ENCODE measurements around the gene DPY30. TPM values are rescaled to one million over a fixed set of nuclear protein-coding genes. Genes with fewer than 3 reads are reported as not detected.
A peak's percentile ranks its signal among the peaks of the same experiment; 100 is the strongest.
"Not testable (repeated sequence)": the region's sequence is repeated elsewhere in the genome, so short reads cannot be mapped to it uniquely, and the experiment has no call there.

The DPY30 gene
- total RNA-seq, result 45.4 TPM

DNA sequence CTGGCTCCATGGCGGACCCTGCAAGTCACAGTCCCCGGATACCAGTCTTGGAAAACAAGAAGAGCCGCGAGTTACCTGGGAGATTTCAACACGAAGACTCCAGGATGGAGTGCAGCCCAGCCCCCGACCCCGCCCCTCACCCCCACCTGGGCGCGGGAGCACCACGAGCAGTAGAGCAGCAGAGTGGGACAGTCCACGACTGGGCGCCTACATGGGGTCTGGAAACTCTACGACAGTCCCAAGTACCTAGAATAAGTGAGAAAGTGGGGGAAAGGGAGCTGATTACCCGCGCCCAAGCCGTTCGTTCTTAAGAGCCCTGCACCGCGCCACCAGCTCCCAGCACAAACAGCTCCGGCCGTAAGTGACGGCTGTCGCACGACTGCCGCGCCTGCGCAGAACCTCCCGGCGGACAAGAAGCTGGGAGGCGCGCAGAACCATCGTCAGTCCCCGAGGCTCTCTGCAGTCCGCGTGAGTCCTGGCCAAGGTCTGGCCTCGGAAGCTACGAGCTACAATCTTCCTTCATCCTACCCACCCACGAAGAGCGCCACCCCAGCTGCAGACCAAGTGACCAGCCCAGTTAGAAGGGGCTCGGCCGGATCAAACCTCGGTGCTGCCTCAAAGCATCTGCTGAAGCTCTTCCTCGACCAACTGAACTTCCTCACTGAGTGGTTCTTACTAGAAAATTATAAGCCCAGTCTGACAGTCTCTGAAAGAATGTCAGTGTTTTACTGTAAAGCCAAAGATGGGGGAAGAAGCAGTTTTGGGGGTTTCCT, at the start of gene DPY30:
DPY30 (minus strand) TSS at position 359 of the 773 bp plus-strand sequence; CDS start at position 10, 349 bp downstream.
- intact Hi-C loops (cut with DNase I), result no loop called here
- DNase-seq (ENCODE audit: low spot score) (peak; percentile 94), ATAC-seq (peak; percentile 99)

DNA sequence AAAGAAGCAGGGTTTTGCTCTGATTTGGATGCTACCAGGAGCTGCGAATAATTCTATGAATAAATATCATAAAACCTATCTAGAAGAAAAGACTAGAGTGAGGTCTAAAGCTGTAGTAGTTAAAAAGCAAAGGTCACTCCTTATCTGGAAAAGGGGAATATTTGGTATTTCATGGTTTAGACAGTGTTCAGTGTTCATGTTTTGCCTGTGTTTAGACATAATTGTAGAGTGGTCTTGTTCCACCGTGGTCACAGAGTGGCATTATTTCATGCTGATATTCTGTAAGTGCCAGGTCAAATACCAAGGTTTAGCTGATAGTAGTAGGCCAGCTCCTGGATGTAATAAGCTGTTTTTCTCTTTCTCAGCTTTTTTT, 34.5 kb upstream of the DPY30 start:
- ATAC-seq (no peak), DNase-seq (ENCODE audit: low spot score) (no peak)
- intact Hi-C loops (cut with DNase I), result no loop called here

DNA sequence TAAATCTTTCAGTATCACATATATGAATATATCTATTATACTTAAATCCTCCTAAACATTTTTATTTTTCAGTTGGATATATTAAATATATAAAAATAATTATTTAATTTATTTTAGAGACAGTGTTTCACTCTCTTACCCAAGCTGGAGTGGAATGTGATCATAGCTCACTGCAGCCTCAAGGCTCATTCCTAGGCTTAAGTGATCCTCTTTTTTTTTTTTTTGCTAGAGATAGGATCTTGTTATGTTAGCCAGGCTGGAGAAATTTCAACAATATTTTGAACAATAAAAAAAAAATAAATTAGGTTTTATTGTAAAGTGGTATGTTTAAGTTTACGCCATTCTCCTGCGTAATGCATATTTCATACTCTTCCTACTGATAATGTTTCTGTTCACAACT, 27.9 kb upstream of the DPY30 start:
- DNase-seq (ENCODE audit: low spot score) (no peak), ATAC-seq (no peak)
- intact Hi-C loops (cut with DNase I), result no loop called here

DNA sequence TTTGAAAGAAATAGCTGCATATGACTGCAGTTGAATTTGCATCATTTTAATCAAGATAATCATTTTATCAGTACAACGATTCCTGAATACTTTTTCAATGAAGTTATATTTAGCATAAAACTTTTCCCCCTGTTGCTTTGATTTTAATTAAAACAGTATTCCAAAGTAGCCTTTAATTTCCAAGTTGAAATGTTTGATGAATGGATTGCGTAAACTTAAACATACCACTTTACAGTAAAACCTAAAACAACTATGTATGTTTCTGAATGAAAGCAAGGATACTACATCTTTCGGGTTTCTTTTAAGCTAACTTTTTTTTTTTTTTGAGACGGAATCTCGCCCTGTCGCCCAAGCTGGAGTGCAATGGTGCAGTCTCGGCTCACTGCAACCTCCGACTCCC, 25.1 kb upstream of the DPY30 start:
- ATAC-seq, result no peak
- no peak for DNase-seq (ENCODE audit: low spot score)
- intact Hi-C loops (cut with DNase I), result no loop called here

DNA sequence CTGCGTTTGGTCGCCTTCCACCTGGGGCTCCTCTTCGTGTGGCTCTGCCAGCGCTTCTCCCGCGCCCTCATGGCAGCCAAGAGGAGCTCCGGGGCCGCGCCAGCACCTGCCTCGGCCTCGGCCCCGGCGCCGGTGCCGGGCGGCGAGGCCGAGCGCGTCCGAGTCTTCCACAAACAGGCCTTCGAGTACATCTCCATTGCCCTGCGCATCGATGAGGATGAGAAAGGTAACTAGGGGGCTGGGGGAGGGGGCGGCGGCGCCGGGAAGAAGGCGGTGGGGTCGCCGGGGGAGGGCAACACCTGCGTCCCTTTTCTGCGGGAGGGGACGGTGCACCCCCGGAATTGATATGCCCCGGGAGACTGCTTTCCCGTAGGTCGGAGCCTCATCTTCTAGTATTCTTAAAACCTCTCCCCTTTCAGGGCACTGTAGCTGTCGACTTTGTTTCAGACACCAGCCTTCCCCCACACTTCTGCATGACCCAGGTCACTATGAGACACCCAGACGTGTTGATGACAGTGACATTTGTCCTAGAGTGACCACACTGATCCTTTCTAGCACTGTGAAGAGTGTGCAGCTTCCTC, 24.5 kb upstream of the DPY30 start:
- DNase-seq (ENCODE audit: low spot score) (peak; percentile 66), ATAC-seq (no peak)
- intact Hi-C loops (cut with DNase I), result no loop called here

DNA sequence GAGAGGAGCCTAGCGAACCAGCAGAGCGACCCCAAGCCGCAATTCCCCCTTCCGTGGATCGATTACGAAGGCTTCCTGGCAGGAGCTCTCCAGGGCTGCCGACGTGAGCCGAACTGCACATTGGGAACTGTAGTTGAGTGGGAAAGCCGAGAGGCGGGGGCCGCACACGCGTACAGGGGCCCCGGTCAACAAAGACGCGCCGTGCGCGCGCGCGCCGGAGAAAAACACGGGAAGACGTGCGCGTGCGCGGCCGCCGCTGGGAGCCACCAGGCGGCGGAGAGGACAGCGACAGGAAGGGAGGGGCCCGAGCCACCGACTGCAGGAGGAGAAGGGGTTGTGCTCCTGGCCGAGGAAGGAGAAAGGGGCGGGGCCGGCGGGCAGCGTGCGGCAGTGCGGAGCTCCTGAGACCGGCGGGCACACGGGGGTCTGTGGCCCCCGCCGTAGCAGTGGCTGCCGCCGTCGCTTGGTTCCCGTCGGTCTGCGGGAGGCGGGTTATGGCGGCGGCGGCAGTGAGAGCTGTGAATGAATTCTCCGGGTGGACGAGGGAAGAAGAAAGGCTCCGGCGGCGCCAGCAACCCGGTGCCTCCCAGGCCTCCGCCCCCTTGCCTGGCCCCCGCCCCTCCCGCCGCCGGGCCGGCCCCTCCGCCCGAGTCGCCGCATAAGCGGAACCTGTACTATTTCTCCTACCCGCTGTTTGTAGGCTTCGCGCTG, 23.9 kb upstream of the DPY30 start, which contains the start of gene SPAST:
SPAST (plus strand) TSS at position 247 of the 711 bp plus-strand sequence; CDS start at position 523, 276 bp downstream.
- DNase-seq (ENCODE audit: low spot score), result peak; percentile 96
- intact Hi-C loops (cut with DNase I), result no loop called here
- peak; percentile 98 for ATAC-seq

DNA sequence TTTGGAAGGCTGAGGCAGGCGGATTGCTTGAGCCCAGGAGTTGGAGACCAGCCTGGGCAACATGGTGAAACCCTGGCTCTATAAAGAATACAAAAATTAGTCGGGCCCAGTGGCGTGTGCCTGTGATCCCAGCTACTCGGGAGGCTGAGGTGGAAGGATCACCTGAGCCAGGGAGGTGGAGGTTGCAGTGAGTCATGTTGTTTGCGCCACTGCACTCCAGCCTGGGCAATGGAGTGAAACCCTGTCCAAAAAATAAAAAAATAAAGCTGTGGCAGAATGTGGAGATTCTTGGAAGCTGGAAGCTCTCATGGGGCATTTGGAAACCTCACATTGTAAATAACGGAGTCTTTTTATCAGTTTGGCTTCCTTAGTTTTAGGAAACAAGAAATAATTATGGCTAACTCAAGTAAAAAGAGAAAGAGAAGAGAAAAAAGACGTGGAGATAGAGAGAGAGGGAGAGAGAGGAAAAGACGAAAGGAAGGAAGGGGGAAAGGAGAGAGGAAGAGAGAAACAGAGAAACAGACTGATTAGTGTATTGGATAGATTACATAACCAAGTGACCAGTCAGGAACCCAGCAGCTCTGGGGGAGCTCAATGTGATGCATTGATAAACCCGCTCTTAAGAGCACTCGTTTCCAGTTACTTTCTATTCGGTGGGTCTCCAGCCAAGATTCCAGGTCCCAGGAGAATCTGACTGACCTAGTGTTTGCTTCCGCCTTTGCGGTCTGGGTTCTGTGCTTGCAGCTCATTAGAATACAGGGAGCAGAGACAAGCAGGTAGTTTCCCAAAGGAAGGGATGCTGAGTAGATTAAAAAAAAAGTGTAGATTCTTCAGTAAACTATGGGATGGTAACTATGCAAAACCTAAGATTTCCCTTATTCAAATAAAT, 22.6 kb upstream of the DPY30 start:
- intact Hi-C loops (cut with DNase I), result no loop called here
- DNase-seq (ENCODE audit: low spot score) (peak; percentile 81), ATAC-seq (peak; percentile 73)

DNA sequence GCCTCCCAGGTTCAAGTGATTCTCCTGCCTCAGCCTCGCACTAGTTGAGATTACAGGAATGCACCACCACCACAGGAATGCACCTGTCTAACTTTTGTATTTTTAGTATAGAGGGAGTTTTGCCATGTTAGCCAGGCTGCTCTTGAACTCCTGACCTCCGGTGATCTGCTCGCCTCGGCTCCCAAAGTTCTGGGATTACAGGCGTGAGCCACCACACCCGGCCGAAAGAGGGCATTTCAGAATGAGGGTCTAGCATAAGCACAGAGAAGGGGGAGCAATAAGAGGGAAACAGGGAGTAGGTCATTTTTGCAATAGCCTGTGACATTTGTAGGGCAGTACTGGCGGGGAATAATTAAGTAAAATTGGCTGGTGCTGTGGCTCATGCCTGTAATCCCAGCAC, 21.8 kb upstream of the DPY30 start:
- DNase-seq (ENCODE audit: low spot score) (no peak), ATAC-seq (no peak)
- intact Hi-C loops (cut with DNase I), result no loop called here

DNA sequence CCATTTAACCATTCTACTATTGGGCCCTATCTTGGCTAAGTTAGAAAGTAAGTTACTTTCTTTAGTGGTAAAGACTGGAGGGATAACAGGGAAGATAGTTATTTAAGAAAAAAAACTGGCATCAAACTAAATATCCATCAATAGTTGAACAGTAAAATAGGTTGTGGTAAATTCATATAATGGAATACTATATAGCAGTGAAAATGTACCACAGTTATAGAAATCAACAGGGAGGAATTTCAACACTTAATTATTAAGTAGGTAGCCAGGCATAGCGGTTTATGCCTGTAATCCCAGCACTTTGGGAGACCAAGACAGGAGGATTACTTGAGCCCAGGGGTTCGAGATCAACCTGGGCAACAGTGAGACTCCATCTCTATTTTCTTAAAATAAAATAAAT, 20.7 kb upstream of the DPY30 start:
- intact Hi-C loops (cut with DNase I), result no loop called here
- DNase-seq (ENCODE audit: low spot score) (no peak), ATAC-seq (no peak)

DNA sequence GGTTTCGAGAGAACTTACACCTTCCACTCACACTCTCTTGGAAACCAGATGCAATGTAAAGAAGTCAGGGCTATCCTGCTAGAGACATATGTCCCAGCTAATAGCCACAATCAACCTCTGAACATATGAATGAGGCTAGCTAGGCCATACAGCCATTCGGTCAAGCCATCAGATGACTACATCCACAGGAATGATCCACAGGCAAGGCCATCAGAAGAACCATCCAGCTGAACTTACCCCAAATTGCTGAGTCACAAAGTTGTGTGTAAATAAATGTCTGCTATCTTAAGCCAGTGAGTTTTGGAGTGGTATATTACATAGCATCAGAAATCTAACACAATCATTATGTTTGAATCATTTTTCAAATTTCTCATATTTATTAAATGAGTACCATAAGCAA, 18.5 kb upstream of the DPY30 start:
- ATAC-seq (no peak), DNase-seq (ENCODE audit: low spot score) (no peak)
- intact Hi-C loops (cut with DNase I), result no loop called here

DNA sequence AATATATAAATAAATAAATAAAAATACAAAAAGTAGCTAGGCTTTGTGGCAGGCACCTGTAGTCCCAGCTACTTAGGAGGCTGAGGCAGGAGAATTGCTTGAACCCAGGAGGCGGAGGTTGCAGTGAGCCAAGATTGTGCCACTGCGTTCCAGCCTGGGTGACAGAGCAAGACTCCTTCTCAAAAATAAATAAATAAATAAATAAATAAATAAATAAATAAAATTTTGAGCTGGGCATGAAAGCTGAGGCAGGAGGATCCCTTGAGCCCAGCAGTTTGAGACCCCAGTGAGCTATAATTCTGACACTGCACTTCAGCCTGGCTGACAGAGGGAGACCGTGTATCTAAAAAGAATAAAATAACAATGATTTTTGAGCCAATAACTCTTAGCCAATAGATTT, 15.0 kb upstream of the DPY30 start:
- ATAC-seq; intact Hi-C loops (cut with DNase I); DNase-seq (ENCODE audit: low spot score): not testable (repeated sequence)

DNA sequence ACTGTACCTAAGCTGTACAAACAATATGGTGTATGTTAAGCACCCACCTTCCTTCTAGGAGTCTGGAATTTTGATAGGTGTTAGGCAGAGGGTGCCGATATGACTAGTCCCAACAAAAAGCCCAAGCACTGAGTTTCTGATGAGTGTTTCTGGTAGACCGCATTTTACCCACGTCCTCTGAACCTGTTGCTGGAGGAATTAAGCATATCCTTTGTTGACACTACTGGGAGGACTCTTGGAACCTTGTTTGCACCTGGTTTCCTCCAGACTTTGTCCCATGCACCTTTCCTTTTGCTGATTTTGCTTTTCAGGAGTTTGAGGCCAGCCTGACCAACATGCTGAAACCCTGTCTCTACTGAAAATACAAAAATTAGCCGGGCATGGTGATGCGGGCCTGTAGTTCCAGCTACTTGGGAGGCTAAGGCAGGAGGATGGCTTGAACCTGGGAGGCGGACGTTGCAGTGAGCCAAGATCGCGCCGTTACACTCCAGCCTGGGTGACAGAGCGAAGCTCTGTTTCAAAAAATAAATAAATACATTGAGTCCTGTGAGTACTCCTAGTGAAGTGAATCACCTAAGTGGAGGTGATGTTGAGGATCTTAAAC, 12.3 kb upstream of the DPY30 start:
- DNase-seq (ENCODE audit: low spot score), result no peak
- intact Hi-C loops (cut with DNase I), result no loop called here
- no peak for ATAC-seq

DNA sequence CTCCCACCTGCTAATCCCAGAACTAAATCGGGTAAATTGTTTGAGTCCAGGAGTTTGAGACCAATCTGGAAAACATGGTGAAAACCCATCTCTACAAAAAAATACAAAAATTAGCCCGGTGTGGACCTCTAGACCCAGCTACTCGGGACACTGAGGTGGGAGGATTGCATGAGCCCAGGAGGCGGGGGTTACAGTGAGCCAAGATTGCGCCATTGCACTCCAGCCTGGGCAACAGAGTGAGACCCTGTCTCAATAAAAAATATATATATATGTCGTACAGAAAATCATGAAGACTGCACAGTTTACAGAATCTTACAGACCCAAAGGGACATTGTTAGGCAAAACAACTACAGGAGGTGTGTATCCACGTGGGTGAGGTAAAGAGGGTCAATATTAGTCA, 4.0 kb upstream of the DPY30 start:
- DNase-seq (ENCODE audit: low spot score), result no peak
- intact Hi-C loops (cut with DNase I), result no loop called here

DNA sequence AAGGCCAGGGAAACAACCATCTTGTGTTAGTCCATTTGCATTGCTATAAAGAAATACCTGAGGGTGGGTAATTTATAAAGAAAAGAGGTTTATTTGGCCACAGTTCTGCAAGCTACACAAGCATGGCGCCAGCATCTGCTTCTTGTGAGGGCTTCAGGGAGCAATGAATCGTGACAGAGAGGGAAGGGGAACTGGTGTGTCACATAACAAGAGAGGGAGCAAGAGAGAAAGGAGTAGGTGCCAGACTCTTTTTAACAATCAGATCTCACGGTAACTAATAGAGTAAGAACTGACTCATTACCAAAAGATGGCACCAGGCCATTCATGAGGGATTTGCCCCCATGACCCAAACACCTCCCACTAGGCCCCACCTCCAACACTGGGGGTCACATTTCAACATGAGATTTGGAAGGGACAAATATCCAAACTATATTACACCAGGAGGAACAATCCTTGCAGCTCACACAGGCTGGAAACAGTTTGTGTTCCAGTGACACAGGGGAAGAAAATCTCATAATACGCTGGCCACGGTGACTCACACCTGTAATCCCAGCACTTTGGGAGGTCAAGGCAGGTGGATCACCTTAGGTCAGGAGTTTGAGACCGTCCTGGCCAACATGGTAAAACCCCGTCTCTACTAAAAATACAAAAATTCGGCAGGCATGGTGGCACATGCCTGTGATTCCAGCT, 5.3 kb downstream of the DPY30 start:
- ATAC-seq; DNase-seq (ENCODE audit: low spot score); intact Hi-C loops (cut with DNase I): not testable (repeated sequence)

More for the DNA sequence above, 4.0 kb upstream of the DPY30 start:
- no peak for ATAC-seq

DNA sequence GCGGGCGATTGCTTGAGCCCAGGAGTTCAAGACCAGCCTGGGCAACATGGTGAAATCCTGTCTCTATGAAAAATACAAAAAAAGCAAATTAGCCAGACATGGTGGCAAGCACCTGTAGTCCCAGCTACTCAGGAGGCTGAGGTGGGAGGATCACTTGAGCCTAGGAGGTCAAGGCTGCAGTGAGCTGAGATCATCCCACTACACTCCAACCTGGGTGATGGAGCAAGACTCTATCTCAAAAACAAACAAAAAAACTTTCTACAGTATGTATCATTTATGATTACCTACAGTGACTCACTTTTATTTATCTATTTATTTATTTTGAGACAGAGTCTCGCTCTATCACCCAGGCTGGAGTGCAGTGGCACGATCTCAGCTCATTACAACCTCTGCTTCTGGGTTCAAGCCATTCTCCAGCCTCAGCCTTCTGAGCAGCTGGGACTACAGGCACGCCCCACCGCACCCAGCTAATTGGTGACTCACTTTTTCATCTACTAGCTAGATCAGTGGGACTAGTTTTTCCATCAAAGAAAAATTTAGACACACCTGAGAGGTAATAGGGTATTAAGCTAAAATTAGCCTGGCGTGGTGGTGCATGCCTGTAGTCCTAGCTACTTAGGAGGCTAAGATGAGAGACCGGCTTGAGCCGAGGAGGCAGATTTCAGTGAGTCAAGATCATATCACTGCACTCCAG, 20.7 kb downstream of the DPY30 start:
- DNase-seq (ENCODE audit: low spot score), result not testable (repeated sequence)

DNA sequence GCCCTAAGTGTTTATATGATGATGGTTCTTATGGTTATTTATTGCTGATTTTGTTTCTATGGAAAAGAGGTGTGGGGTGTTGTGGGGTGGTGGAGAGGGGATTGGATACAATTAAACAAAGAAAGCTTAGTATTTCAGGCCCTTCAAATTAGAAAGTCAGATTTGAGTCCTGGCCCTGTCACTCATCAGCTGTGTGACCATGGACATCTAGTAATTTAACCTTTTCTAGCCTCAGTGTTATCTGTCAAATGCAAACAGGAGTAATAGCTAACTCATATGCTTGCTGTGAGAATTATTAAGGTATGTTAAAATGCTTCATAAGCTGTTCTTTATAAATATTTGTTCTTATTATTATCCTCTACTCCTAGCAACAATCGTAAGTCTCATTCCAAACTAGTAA, 26.7 kb downstream of the DPY30 start:
- ATAC-seq (no peak), DNase-seq (ENCODE audit: low spot score) (no peak)
- intact Hi-C loops (cut with DNase I), result no loop called here

More for the DNA sequence above, 20.7 kb downstream of the DPY30 start:
- intact Hi-C loops (cut with DNase I); ATAC-seq: not testable (repeated sequence)

DNA sequence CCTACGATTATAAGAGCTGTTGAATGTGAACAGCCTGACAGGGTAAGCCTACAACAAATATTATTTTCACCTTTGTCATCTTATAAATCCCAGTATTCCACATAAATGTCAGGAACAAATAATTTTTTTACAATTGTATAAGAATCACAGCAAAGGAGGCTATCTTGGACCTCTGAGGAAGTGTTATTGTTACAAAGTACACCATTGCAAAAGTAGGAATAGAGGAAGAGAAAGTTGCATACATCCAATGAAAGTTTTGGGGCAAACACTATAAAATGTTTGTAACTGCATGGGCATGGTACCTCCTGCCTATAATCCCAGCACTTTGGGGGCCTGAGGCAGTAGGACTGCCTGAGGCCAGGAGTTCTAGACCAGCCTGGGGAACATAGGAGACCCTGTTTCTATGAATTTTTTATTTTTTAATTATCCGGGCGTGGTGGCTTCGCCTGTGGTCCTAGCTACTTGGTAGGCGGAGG, 28.1 kb downstream of the DPY30 start:
- DNase-seq (ENCODE audit: low spot score) (no peak), ATAC-seq (no peak)
- intact Hi-C loops (cut with DNase I), result no loop called here
